Mesodermal cell (in vitro differentiated cells): ENCODE data around the gene EPS8L3.

Source experiments
- H3K27ac ChIP-seq: 2 replicates; pipeline ENCODE4 v1.7.0; 2013; ENCODE audit warnings: mild to moderate bottlenecking, low read depth, low read length, moderate library complexity; ENCODE audit not compliant: severe bottlenecking
- H3K36me3 ChIP-seq: 2 replicates; pipeline ENCODE4 v1.7.1; 2013; ENCODE audit warnings: mild to moderate bottlenecking, low read length, moderate library complexity; ENCODE audit not compliant: control insufficient read depth, insufficient read depth
- H3K4me1 ChIP-seq: one replicate; pipeline ENCODE4 v1.7.1; 2013; ENCODE audit warnings: mild to moderate bottlenecking, low read length; ENCODE audit not compliant: insufficient read depth, control insufficient read depth, poor library complexity, severe bottlenecking
- H3K4me3 ChIP-seq: 2 replicates; pipeline ENCODE4 v1.7.0; 2013; ENCODE audit warnings: low read length, control low read depth, mild to moderate bottlenecking; ENCODE audit not compliant: insufficient read depth, poor library complexity, severe bottlenecking; ENCODE audit errors: extremely low read depth
- H3K9me3 ChIP-seq: 2 replicates; pipeline ENCODE4 v1.7.1; 2013; ENCODE audit warnings: mild to moderate bottlenecking, low read length, moderate library complexity; ENCODE audit not compliant: control insufficient read depth
- WGBS, 2 experiments: methylation state at CpG; one replicate each; pipeline ENCODE4 v1.1.5; 2013; ENCODE audit warnings: missing lambda C conversion rate in 2 of 2; ENCODE audit not compliant: insufficient coverage in 2 of 2; 5-methylcytosine and 5-hydroxymethylcytosine counted together

Gene EPS8L3

GRCh38 chr1:109776911-109777310 lies 13.2 kb upstream of the EPS8L3 start:
- Histone ChIP-seq H3K4me3 (no peak overlapping the region), H3K9me3 (peaks cover 8% of the 10 kb centered on the region), H3K4me1 (peaks cover 12% of the 10 kb centered on the region), H3K27ac (no peak overlapping the region), H3K36me3 (no peaks in the 10 kb centered on the region)
- 24% methylated on average over 3 to 4 of the region's 4 CpGs for WGBS, 2 experiments

DNA sequence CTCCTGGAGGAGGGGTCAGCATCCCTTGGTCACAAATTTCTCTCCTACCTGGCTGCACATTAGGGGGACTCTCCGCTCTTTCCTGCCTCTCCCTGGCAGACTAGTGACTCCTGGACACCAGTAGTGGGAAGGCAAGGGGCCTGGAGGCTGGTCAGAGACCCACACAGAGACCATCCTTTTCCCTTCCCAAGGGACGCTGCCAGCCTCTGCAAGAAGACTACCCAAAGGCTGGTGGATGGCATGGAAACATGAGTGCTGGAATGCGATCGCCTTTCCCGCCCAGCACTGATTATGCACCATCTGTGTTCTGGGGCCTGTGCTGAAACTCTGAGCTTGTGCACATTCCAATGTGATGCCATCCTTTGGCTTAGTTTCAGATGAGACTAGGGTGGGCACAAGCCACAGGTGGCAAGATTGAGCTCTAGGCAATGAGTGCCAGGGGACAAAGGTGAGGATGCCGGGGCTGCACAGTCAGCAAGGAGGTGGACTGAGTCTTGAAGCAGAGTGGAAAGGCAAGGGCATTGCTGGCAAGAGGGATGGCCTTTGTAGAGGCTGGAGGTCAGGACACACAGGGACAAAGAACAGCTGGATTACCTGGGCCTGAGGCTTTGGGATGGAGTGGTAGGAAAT lies 12.6 kb upstream of the EPS8L3 start:
- no peak overlapping the region for H3K27ac ChIP-seq
- 77 to 89% methylated on average over 5 of the region's 6 CpGs for WGBS, 2 experiments

DNA sequence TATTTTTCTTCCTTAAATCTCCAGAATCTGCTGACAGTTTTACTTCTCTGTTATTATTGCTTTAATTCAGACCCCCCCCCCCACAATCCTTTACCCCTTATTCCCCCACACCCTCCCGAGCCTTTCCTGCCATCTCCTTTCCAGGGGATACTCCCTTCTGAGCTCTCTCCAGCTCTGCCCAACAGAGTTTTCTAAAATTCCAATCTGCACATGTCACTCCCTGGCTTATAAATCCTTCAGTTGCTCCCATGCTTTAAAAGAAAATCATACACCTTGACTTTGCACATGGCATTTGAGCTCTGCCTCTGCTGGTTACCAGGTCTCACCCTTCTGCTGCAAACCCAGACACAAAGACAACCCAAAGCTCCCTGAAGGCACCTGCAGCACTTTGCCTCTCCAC lies 11.7 kb upstream of the EPS8L3 start:
- no peak overlapping the region for H3K27ac ChIP-seq
- 78 to 80% methylated on average over 1 of the region's 1 CpG for WGBS, 2 experiments
- H3K4me3 ChIP-seq: no peak overlapping the region
- no peaks in the 10 kb centered on the region for H3K36me3 ChIP-seq
- no peaks in the 10 kb centered on the region for H3K9me3 ChIP-seq
- peaks cover 12% of the 10 kb centered on the region for H3K4me1 ChIP-seq

More for the DNA sequence above, 12.6 kb upstream of the EPS8L3 start:
- Histone ChIP-seq H3K4me3 (no peak overlapping the region), H3K36me3 (no peaks in the 10 kb centered on the region), H3K4me1 (peaks cover 12% of the 10 kb centered on the region), H3K9me3 (peaks cover 7% of the 10 kb centered on the region)

DNA sequence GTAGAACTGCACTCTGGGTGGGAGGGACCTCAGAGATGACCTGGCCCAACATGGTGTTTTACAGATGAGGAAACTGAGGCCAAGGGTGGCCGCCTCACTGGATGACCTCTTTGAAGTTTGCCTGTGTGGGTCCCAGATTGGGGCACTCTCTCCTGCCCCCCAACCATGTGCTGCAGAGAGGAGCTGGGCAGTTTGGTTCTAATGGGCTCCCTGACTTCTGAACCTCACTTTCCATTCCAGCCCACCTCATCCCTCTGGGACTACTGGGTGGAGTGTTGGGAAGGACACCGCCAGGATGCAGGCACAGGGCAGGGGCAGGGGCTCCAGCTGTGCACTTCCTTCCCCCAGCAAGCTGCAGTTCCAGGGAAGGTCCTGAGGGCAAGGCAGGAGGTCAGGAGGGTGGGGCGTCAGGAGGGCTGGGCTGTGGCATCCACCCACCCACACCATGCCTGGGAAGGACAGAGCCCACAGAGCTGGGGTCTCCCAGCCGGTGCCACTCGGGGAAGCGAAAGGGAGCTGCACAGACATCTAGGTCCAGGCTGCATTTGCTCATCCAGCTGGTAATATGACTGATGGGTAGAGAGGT lies 10.3 kb upstream of the EPS8L3 start:
- Histone ChIP-seq H3K4me3 (no peak overlapping the region), H3K36me3 (no peaks in the 10 kb centered on the region), H3K4me1 (peaks cover 12% of the 10 kb centered on the region), H3K9me3 (no peaks in the 10 kb centered on the region), H3K27ac (no peak overlapping the region)
- WGBS, 2 experiments: 61 to 80% methylated on average over 3 to 4 of the region's 6 CpGs

DNA sequence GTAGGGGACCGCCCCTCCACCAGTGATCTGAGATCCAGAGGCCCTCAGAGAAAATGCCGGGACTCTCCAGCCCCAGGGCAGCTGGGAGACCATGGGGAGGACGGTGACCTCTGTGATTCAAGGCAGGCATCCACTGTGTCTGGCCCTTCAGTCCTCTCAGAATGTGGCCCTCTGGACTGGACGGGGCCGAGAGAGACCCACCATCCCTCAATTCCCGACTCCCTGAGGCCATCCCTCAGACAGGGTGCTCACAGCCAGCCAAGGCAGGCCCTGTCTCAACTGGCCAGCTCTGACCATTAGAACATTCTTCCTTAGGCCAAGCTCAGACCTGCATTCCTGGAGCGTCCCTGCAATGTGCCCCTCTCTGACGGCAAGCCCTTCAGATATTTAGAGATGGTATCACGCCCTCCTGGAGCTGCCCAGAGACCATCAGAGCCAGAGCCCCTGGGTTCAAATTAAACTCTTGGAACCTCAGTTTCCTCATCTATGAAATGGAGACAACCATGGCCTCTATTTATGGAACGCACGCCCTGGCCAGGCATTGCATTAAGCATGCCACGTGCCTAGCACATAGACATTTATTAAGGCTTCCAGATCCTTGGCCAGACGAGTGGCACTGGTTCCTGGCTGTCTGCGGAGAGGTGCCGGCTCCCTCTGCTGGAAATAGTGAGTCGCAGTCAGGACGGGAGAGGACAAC lies 9.6 kb upstream of the EPS8L3 start:
- Histone ChIP-seq H3K36me3 (no peaks in the 10 kb centered on the region), H3K27ac (no peak overlapping the region), H3K4me3 (no peak overlapping the region), H3K4me1 (peaks cover 12% of the 10 kb centered on the region), H3K9me3 (no peaks in the 10 kb centered on the region)
- WGBS, 2 experiments: 53 to 57% methylated on average over 12 to 16 of the region's 17 CpGs

GRCh38 chr1:109772658-109773202 lies 9.0 kb upstream of the EPS8L3 start:
- Histone ChIP-seq H3K27ac (no peak overlapping the region), H3K4me1 (peaks cover 12% of the 10 kb centered on the region), H3K9me3 (no peaks in the 10 kb centered on the region), H3K36me3 (no peaks in the 10 kb centered on the region), H3K4me3 (no peak overlapping the region)
- 87 to 89% methylated on average over 6 of the region's 6 CpGs for WGBS, 2 experiments

- no peak overlapping the region for H3K27ac ChIP-seq
- no peaks in the 10 kb centered on the region for H3K9me3 ChIP-seq
- no peaks in the 10 kb centered on the region for H3K36me3 ChIP-seq
- H3K4me3 ChIP-seq: no peak overlapping the region
- peaks cover 6% of the 10 kb centered on the region for H3K4me1 ChIP-seq
- 82 to 95% methylated on average over 6 to 7 of the region's 10 CpGs for WGBS, 2 experiments
These were observed 8.3 kb upstream of the EPS8L3 start for GRCh38 chr1:109771712-109772657.

GRCh38 chr1:109770331-109771095 lies 6.8 kb upstream of the EPS8L3 start:
- Histone ChIP-seq H3K4me1 (peaks cover under 1% of the 10 kb centered on the region), H3K27ac (no peak overlapping the region), H3K9me3 (no peaks in the 10 kb centered on the region), H3K36me3 (no peaks in the 10 kb centered on the region), H3K4me3 (no peak overlapping the region)
- 76 to 89% methylated on average over 8 to 9 of the region's 11 CpGs for WGBS, 2 experiments

- WGBS, 2 experiments: 92 to 95% methylated on average over 9 to 11 of the region's 11 CpGs
- no peak overlapping the region for H3K4me3 ChIP-seq
- no peaks in the 10 kb centered on the region for H3K9me3 ChIP-seq
- H3K27ac ChIP-seq: no peak overlapping the region
- no peaks in the 10 kb centered on the region for H3K4me1 ChIP-seq
- no peaks in the 10 kb centered on the region for H3K36me3 ChIP-seq
These were observed 5.8 kb upstream of the EPS8L3 start for GRCh38 chr1:109769330-109770078.
